Measurements from ENCODE around the gene ARL17B.
"Not testable (repeated sequence)": the region's sequence is repeated elsewhere in the genome, so short reads cannot be mapped to it uniquely, and the experiment has no call there.

The ARL17B gene

DNA sequence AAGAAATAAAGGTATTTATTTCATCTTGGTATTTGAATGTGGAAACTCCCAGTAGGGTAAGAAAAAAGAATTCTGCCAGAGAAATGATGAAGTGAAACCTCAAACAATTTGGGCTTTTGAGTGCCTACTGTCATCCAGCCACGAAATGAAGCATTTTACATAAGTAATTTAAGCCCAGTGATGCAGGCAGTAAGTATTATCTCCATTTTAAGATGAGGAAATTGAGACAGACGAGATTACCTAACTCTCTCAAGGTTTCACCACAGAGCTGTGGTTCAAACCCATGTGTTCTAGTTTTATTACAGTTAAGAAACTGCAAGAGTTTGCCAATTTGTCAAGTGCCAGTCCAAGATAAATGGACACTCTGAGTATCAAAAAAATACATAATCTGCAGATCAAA, 13.2 kb downstream of the ARL17B start:
- H3K36me3 ChIP-seq (ENCODE audit: low read length); H4K20me1 ChIP-seq (ENCODE audit: low read depth, low read length); H2AFZ ChIP-seq (ENCODE audit: low read depth, low read length, severe bottlenecking); H3K27ac ChIP-seq (ENCODE audit: low read depth, low read length); H3K9me3 ChIP-seq (ENCODE audit: insufficient read depth, low read length); H3K4me3 ChIP-seq (ENCODE audit: insufficient read depth, low read length, poor library complexity, severe bottlenecking); H3F3A ChIP-seq (ENCODE audit: insufficient read depth); H3K79me2 ChIP-seq (ENCODE audit: insufficient read depth, low read length); H3K4me2 ChIP-seq (ENCODE audit: low read depth, low read length, poor library complexity, severe bottlenecking); H3K27me3 ChIP-seq (ENCODE audit: low read length); H3K9ac ChIP-seq (ENCODE audit: low read length); H3K9me2 ChIP-seq (replicated peaks; ENCODE audit: insufficient read depth, low read length): not testable (repeated sequence)

GRCh38 chr17:46342131-46342530, 19.4 kb downstream of the ARL17B start:
- not testable (repeated sequence) for H3K27me3 ChIP-seq (ENCODE audit: low read length); H2AFZ ChIP-seq (ENCODE audit: low read depth, low read length, severe bottlenecking); H3K9me3 ChIP-seq (ENCODE audit: insufficient read depth, low read length); H3K27ac ChIP-seq (ENCODE audit: low read depth, low read length); H3K36me3 ChIP-seq (ENCODE audit: low read length); H3K4me3 ChIP-seq (ENCODE audit: insufficient read depth, low read length, poor library complexity, severe bottlenecking); H3K4me2 ChIP-seq (ENCODE audit: low read depth, low read length, poor library complexity, severe bottlenecking); H3K79me2 ChIP-seq (ENCODE audit: insufficient read depth, low read length); H4K20me1 ChIP-seq (ENCODE audit: low read depth, low read length); H3K9me2 ChIP-seq (replicated peaks; ENCODE audit: insufficient read depth, low read length); H3F3A ChIP-seq (ENCODE audit: insufficient read depth); H3K9ac ChIP-seq (ENCODE audit: low read length)

DNA sequence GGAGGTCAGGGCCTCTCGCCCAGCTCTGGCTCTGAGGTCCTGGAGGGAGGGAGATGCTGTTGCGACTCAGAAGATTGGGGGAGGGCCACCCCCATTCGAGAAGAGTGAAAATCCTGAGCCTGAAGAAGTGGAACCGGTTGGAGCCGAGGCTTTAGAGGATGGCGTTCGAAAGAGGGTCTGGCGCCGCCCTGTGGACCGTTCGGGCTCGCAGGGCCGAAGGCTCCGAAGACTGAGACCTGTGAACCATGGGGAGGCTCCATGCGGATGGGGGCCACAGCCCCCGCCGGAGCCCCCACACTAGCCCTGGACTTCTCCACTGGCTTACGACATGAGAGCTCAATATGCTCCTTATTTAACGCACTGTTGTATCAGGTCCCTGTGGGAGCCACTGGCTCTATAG, 20.3 kb downstream of the ARL17B start:
- H3K9me2 ChIP-seq (replicated peaks; ENCODE audit: insufficient read depth, low read length); H4K20me1 ChIP-seq (ENCODE audit: low read depth, low read length); H3K27me3 ChIP-seq (ENCODE audit: low read length); H3K4me2 ChIP-seq (ENCODE audit: low read depth, low read length, poor library complexity, severe bottlenecking); H3K4me3 ChIP-seq (ENCODE audit: insufficient read depth, low read length, poor library complexity, severe bottlenecking); H3K9ac ChIP-seq (ENCODE audit: low read length); H3K9me3 ChIP-seq (ENCODE audit: insufficient read depth, low read length); H3K79me2 ChIP-seq (ENCODE audit: insufficient read depth, low read length); H3K27ac ChIP-seq (ENCODE audit: low read depth, low read length); H3F3A ChIP-seq (ENCODE audit: insufficient read depth); H3K36me3 ChIP-seq (ENCODE audit: low read length); H2AFZ ChIP-seq (ENCODE audit: low read depth, low read length, severe bottlenecking): not testable (repeated sequence)

GRCh38 chr17:46294831-46295230, 66.7 kb downstream of the ARL17B start, which contains the start of gene LRRC37A:
TSS of gene LRRC37A (plus strand) at chr17:46295131. CDS start at chr17:46295134, 3 bp downstream.
- H3K4me3 ChIP-seq (ENCODE audit: insufficient read depth, low read length, poor library complexity, severe bottlenecking); H3K9me2 ChIP-seq (replicated peaks; ENCODE audit: insufficient read depth, low read length); H4K20me1 ChIP-seq (ENCODE audit: low read depth, low read length); H3K9ac ChIP-seq (ENCODE audit: low read length); H3K79me2 ChIP-seq (ENCODE audit: insufficient read depth, low read length); H2AFZ ChIP-seq (ENCODE audit: low read depth, low read length, severe bottlenecking); H3K4me2 ChIP-seq (ENCODE audit: low read depth, low read length, poor library complexity, severe bottlenecking); H3K27ac ChIP-seq (ENCODE audit: low read depth, low read length); H3K9me3 ChIP-seq (ENCODE audit: insufficient read depth, low read length); H3K36me3 ChIP-seq (ENCODE audit: low read length); H3K27me3 ChIP-seq (ENCODE audit: low read length): not testable (repeated sequence)
- H3F3A ChIP-seq (ENCODE audit: insufficient read depth): peaks cover 11% of the 10 kb centered on the region

- H3K36me3 ChIP-seq (ENCODE audit: low read length): not testable (repeated sequence)
Observed at GRCh38 chr17:46291618-46292017, 69.9 kb downstream of the ARL17B start.

GRCh38 chr17:46290906-46291546, 70.5 kb downstream of the ARL17B start:
- not testable (repeated sequence) for H4K20me1 ChIP-seq (ENCODE audit: low read depth, low read length); H3K36me3 ChIP-seq (ENCODE audit: low read length); H3K27me3 ChIP-seq (ENCODE audit: low read length); H3K79me2 ChIP-seq (ENCODE audit: insufficient read depth, low read length); H3K9me3 ChIP-seq (ENCODE audit: insufficient read depth, low read length); H3K9me2 ChIP-seq (replicated peaks; ENCODE audit: insufficient read depth, low read length)
- H3K4me2 ChIP-seq (ENCODE audit: low read depth, low read length, poor library complexity, severe bottlenecking): peak overlapping the region; percentile 55
- peaks cover 11% of the 10 kb centered on the region for H3F3A ChIP-seq (ENCODE audit: insufficient read depth)
- H2AFZ ChIP-seq (ENCODE audit: low read depth, low read length, severe bottlenecking): peak overlapping the region; percentile 49
- peak overlapping the region; percentile 81 for H3K27ac ChIP-seq (ENCODE audit: low read depth, low read length)
- peak overlapping the region; percentile 17 for H3K4me3 ChIP-seq (ENCODE audit: insufficient read depth, low read length, poor library complexity, severe bottlenecking)
- H3K9ac ChIP-seq (ENCODE audit: low read length): 0 out of 2 replicates have a peak overlapping the region, but pooled peaks have one; percentile 12

More at GRCh38 chr17:46291618-46292017, 69.9 kb downstream of the ARL17B start:
- H3K9me3 ChIP-seq (ENCODE audit: insufficient read depth, low read length); H3K4me3 ChIP-seq (ENCODE audit: insufficient read depth, low read length, poor library complexity, severe bottlenecking); H3K9me2 ChIP-seq (replicated peaks; ENCODE audit: insufficient read depth, low read length); H3K27me3 ChIP-seq (ENCODE audit: low read length); H3K79me2 ChIP-seq (ENCODE audit: insufficient read depth, low read length); H4K20me1 ChIP-seq (ENCODE audit: low read depth, low read length): not testable (repeated sequence)
- Histone ChIP-seq H2AFZ (ENCODE audit: low read depth, low read length, severe bottlenecking) (peak overlapping the region; percentile 49), H3K27ac (ENCODE audit: low read depth, low read length) (peak overlapping the region; percentile 81), H3F3A (ENCODE audit: insufficient read depth) (peaks cover 11% of the 10 kb centered on the region), H3K4me2 (ENCODE audit: low read depth, low read length, poor library complexity, severe bottlenecking) (peak overlapping the region; percentile 55), H3K9ac (ENCODE audit: low read length) (0 out of 2 replicates have a peak overlapping the region, but pooled peaks have one; percentile 12)

GRCh38 chr17:46287587-46287986, 74.0 kb downstream of the ARL17B start:
- not testable (repeated sequence) for H3K36me3 ChIP-seq (ENCODE audit: low read length); H3K79me2 ChIP-seq (ENCODE audit: insufficient read depth, low read length); H3K27ac ChIP-seq (ENCODE audit: low read depth, low read length); H3K9me2 ChIP-seq (replicated peaks; ENCODE audit: insufficient read depth, low read length); H4K20me1 ChIP-seq (ENCODE audit: low read depth, low read length); H3K4me2 ChIP-seq (ENCODE audit: low read depth, low read length, poor library complexity, severe bottlenecking); H3K9me3 ChIP-seq (ENCODE audit: insufficient read depth, low read length); H3K27me3 ChIP-seq (ENCODE audit: low read length); H2AFZ ChIP-seq (ENCODE audit: low read depth, low read length, severe bottlenecking); H3K9ac ChIP-seq (ENCODE audit: low read length); H3K4me3 ChIP-seq (ENCODE audit: insufficient read depth, low read length, poor library complexity, severe bottlenecking)
- peaks cover 11% of the 10 kb centered on the region for H3F3A ChIP-seq (ENCODE audit: insufficient read depth)

Measured in SU-DHL-6 (cell line).